GM23338 (cell line): ENCODE measurements around the gene GNA12. TPM values are rescaled to one million over a fixed set of nuclear protein-coding genes. Genes with fewer than 3 reads are reported as not detected.

Experiments
- ATAC-seq: fragments of 200-7000 bp; cut with Tn5 transposase; 3 replicates; pipeline ENCODE4 v1.9.1; 2020
- DNase-seq: peaks from one replicate; pipeline ENCODE4 v3.0.0-alpha.2; 2015; ENCODE audit warnings: low spot score
- H2AFZ ChIP-seq: fragments of 200-600 bp; sonication (generic); 2 replicates; pipeline ENCODE4 v1.8.0; 2016; ENCODE audit warnings: antibody characterized with exemption, mild to moderate bottlenecking, moderate library complexity
- H3F3A ChIP-seq: fragments of 200-600 bp; sonication (generic); replicated peaks from 2 replicates; pipeline ENCODE4 v1.8.0; 2017; ENCODE audit warnings: antibody characterized with exemption, mixed run types, low read depth
- H3K27ac ChIP-seq: fragments of 200-600 bp; sonication (generic); 2 replicates; pipeline ENCODE4 v1.6.1; 2016; ENCODE audit warnings: low read depth
- H3K27me3 ChIP-seq: fragments of 200-600 bp; sonication (generic); 2 replicates; pipeline ENCODE4 v1.8.0; 2016; ENCODE audit warnings: mild to moderate bottlenecking, mixed run types, moderate library complexity; ENCODE audit not compliant: insufficient read depth
- H3K36me3 ChIP-seq: fragments of 200-600 bp; sonication (generic); 2 replicates; pipeline ENCODE4 v1.8.0; 2016; ENCODE audit warnings: mild to moderate bottlenecking; ENCODE audit not compliant: insufficient read depth
- H3K4me1 ChIP-seq: fragments of 200-600 bp; sonication (generic); 2 replicates; pipeline ENCODE4 v1.8.0; 2016; ENCODE audit warnings: mild to moderate bottlenecking, moderate library complexity; ENCODE audit not compliant: insufficient read depth
- H3K4me2 ChIP-seq: fragments of 200-600 bp; sonication (generic); 2 replicates; pipeline ENCODE4 v1.7.1; 2017; ENCODE audit warnings: mixed run types
- H3K4me3 ChIP-seq: fragments of 200-600 bp; sonication (generic); 2 replicates; pipeline ENCODE4 v1.6.1; 2016; ENCODE audit warnings: mixed run types
- H3K79me2 ChIP-seq: fragments of 200-600 bp; sonication (generic); replicated peaks from 2 replicates; pipeline ENCODE4 v1.8.0; 2017; ENCODE audit warnings: mild to moderate bottlenecking; ENCODE audit not compliant: insufficient read depth
- H3K9me2 ChIP-seq: fragments of 200-600 bp; sonication (generic); 2 replicates; pipeline ENCODE4 v1.8.0; 2017; ENCODE audit not compliant: insufficient read depth
- H4K20me1 ChIP-seq: fragments of 200-600 bp; sonication (generic); replicated peaks from 2 replicates; pipeline ENCODE4 v1.8.0; 2017; ENCODE audit warnings: mild to moderate bottlenecking; ENCODE audit not compliant: insufficient read depth
- H3K27ac Mint-ChIP-seq: 2 replicates; pipeline ENCODE4 v1.8.0; 2020; ENCODE audit warnings: inconsistent platforms, mild to moderate bottlenecking, moderate library complexity, mixed read lengths
- H3K27me3 Mint-ChIP-seq: 3 replicates; pipeline ENCODE4 v1.8.0; 2022; ENCODE audit warnings: low read depth, mild to moderate bottlenecking, moderate library complexity, mixed read lengths, inconsistent platforms; ENCODE audit not compliant: insufficient read depth, poor library complexity
- H3K36me3 Mint-ChIP-seq: 3 replicates; pipeline ENCODE4 v1.8.0; 2021; ENCODE audit warnings: low read depth, mild to moderate bottlenecking, inconsistent platforms, moderate library complexity, mixed read lengths
- H3K4me1 Mint-ChIP-seq: 3 replicates; pipeline ENCODE4 v1.8.0; 2020; ENCODE audit warnings: mild to moderate bottlenecking, inconsistent platforms, mixed read lengths
- H3K4me3 Mint-ChIP-seq: 3 replicates; pipeline ENCODE4 v1.8.0; 2021; ENCODE audit warnings: moderate library complexity, mild to moderate bottlenecking, inconsistent platforms, mixed read lengths
- H3K9me3 Mint-ChIP-seq: 3 replicates; pipeline ENCODE4 v1.8.0; 2020; ENCODE audit warnings: moderate library complexity, mild to moderate bottlenecking, inconsistent platforms, mixed read lengths
- EZH2 ChIP-seq: fragments of 200-600 bp; sonication (generic); IDR thresholded peaks from one replicate; pipeline ENCODE4 v1.8.0; 2017; ENCODE audit warnings: antibody characterized with exemption, mild to moderate bottlenecking, low read depth; ENCODE audit not compliant: unreplicated experiment
- EZH2phosphoT487 ChIP-seq: fragments of 200-600 bp; sonication (generic); IDR thresholded peaks from one replicate; pipeline ENCODE4 v1.8.1; 2018; ENCODE audit warnings: antibody characterized with exemption; ENCODE audit not compliant: unreplicated experiment
- NANOG ChIP-seq: IDR thresholded peaks from 2 replicates; pipeline ENCODE4 v1.6.1; 2016; ENCODE audit warnings: antibody characterized with exemption, borderline replicate concordance
- REST ChIP-seq: IDR thresholded peaks from one replicate; pipeline ENCODE4 v1.6.1; 2018; ENCODE audit warnings: antibody characterized with exemption; ENCODE audit not compliant: unreplicated experiment
- STAT1 ChIP-seq: IDR thresholded peaks from one replicate; pipeline ENCODE4 v1.6.1; 2016; ENCODE audit warnings: antibody characterized with exemption; ENCODE audit not compliant: unreplicated experiment
- ZNF114 ChIP-seq: fragments of 250-450 bp; sonication (Bioruptor Pico); IDR thresholded peaks from 2 replicates; pipeline ENCODE4 v1.5.0; 2020; ENCODE audit warnings: mild to moderate bottlenecking, moderate library complexity
- ZNF331 ChIP-seq: fragments of 250-450 bp; sonication (Bioruptor Pico); IDR thresholded peaks from 2 replicates; pipeline ENCODE4 v1.5.0; 2020; ENCODE audit warnings: low read depth, mild to moderate bottlenecking, moderate library complexity
- ZNF462 ChIP-seq: fragments of 250-450 bp; sonication (Bioruptor Pico); IDR thresholded peaks from 2 replicates; pipeline ENCODE4 v1.5.0; 2020; ENCODE audit warnings: mild to moderate bottlenecking, moderate library complexity
- polyA plus RNA-seq: library from polyadenylated mRNA; unstranded; fragments of >200 nt; fragmentation: Nextera tagmentation; extraction: Ambion mirVana; gene quantifications from 2 replicates; pipeline ENCODE4 v1.2.1, GENCODE V29; 2016
- total RNA-seq: library from RNA; depleted of rRNA; stranded (reverse); fragments of >200 nt; shearing (Covaris generic); gene quantifications from 2 replicates; pipeline ENCODE4 v1.2.3, GENCODE V29; 2014
- TF ChIP-seq, protein P1 (sequence below): IDR thresholded peaks from 2 replicates; pipeline ENCODE4 v1.6.1; 2016; ENCODE audit warnings: antibody characterized with exemption

GNA12 gene
- total and polyA plus RNA-seq, 2 experiments from 2014 or later = 24.0 to 87.7 TPM

DNA sequence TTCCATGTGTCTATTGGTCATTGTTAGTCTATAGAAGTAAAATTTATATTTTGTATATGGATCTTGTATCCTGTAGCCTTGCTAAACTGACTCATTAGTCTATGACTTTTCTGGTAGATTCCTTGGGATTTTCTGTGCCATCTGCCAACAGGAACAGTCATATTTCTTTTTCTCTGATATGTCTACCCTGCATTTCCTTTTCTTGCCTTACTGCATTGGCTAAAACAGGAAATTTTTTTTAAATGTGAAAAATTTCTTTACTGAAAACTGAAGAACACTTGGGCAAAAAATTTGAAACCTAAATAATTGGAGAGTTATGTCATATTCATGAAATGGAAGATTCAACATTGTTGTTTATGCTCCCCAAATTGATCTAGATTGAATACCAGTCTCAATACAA is 88.6 kb downstream of the GNA12 start:
- Histone ChIP-seq H3K79me2 (peaks cover 92% of the 10 kb centered on the region), H3K27ac (no peak overlapping the region), H3K27me3 (no peaks in the 10 kb centered on the region), H3F3A (no peaks in the 10 kb centered on the region), H3K4me3 (no peak overlapping the region), H3K9me2 (no peaks in the 10 kb centered on the region), H4K20me1 (0 out of 2 replicates have a peak, but pooled peaks cover 4% of the 10 kb centered on the region), H3K4me1 (peaks cover 9% of the 10 kb centered on the region), H3K4me2 (no peak overlapping the region), H3K36me3 (no peaks in the 10 kb centered on the region; the same call in 1 of the 2 replicates), H2AFZ (no peak overlapping the region)
- Mint-ChIP-seq H3K9me3 (no peaks in the 10 kb centered on the region), H3K4me1 (peaks cover 35% of the 10 kb centered on the region), H3K4me3 (no peak overlapping the region), H3K36me3 (peaks cover 36% of the 10 kb centered on the region), H3K27me3 (peaks cover 10% of the 10 kb centered on the region), H3K27ac (no peak overlapping the region)
- ATAC-seq = no peak
- no peak for TF ChIP-seq ZNF331 (CRISPR knock-in tag)
- TF ChIP-seq STAT1 = no peak
- no peak for DNase-seq

- H3K27me3 ChIP-seq = no peaks in the 10 kb centered on the region
- no peak for DNase-seq
- Mint-ChIP-seq H3K4me1 (peaks cover 31% of the 10 kb centered on the region), H3K9me3 (no peaks in the 10 kb centered on the region), H3K27ac (peak overlapping the region; percentile 25; the same call in 1 of the 2 replicates), H3K27me3 (peaks cover 4% of the 10 kb centered on the region), H3K36me3 (peaks cover 38% of the 10 kb centered on the region), H3K4me3 (no peak overlapping the region)
- no peaks in the 10 kb centered on the region; the same call in 1 of the 2 replicates for H3K36me3 ChIP-seq
- no peaks in the 10 kb centered on the region for H3F3A ChIP-seq
- peaks cover 92% of the 10 kb centered on the region for H3K79me2 ChIP-seq
- H2AFZ ChIP-seq = no peak overlapping the region
- H3K4me3 ChIP-seq = no peak overlapping the region
- peaks cover 15% of the 10 kb centered on the region for H3K4me1 ChIP-seq
- ATAC-seq = no peak
- no peak for TF ChIP-seq ZNF114 (CRISPR knock-in tag)
- no peak for TF ChIP-seq NANOG
- no peak for TF ChIP-seq EZH2
- TF ChIP-seq ZNF462 (CRISPR knock-in tag) = no peak
- no peak for TF ChIP-seq REST
- TF ChIP-seq, protein P1, sequence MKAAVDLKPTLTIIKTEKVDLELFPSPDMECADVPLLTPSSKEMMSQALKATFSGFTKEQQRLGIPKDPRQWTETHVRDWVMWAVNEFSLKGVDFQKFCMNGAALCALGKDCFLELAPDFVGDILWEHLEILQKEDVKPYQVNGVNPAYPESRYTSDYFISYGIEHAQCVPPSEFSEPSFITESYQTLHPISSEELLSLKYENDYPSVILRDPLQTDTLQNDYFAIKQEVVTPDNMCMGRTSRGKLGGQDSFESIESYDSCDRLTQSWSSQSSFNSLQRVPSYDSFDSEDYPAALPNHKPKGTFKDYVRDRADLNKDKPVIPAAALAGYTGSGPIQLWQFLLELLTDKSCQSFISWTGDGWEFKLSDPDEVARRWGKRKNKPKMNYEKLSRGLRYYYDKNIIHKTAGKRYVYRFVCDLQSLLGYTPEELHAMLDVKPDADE = no peak
- no peak for TF ChIP-seq EZH2phosphoT487
- no peak for TF ChIP-seq ZNF331 (CRISPR knock-in tag)
- H3K4me2 ChIP-seq = no peak overlapping the region
- no peaks in the 10 kb centered on the region for H3K9me2 ChIP-seq
- H4K20me1 ChIP-seq = 0 out of 2 replicates have a peak, but pooled peaks cover 7% of the 10 kb centered on the region
- no peak overlapping the region for H3K27ac ChIP-seq
Observed at GRCh38 chr7:2754912-2755311, 89.2 kb downstream of the GNA12 start.
